Gastrocnemius medialis (tissue), 4 donors: ENCODE data around the gene ZNF112.

Experiments used
- POLR2A ChIP-seq, 2 donors: fragments of 450-650 bp; IDR thresholded peaks; one replicate each; pipeline ENCODE4 v1.6.1; 2017; ENCODE audit warnings: antibody characterized with exemption in 2 of 2, mild to moderate bottlenecking in 2 of 2, moderate library complexity in 2 of 2
- TF ChIP-seq, protein P1 (sequence below), 5 experiments: fragments of 450-650 bp in 3 of 5; fragments of 200-600 bp in 2 of 5; sonication (generic) in 2 of 5; IDR thresholded peaks in 4 of 5; conservative IDR thresholded peaks in 1 of 5; 1 replicate in 4 of 5; 2 replicates in 1 of 5; pipeline ENCODE4 v1.5.1; 2016 to 2019; ENCODE audit warnings: antibody characterized with exemption in 5 of 5, mild to moderate bottlenecking in 3 of 5, moderate library complexity in 3 of 5

GRCh38 chr19:44277331-44277730 lies 79.1 kb downstream of the ZNF112 start:
- TF ChIP-seq, protein P1, sequence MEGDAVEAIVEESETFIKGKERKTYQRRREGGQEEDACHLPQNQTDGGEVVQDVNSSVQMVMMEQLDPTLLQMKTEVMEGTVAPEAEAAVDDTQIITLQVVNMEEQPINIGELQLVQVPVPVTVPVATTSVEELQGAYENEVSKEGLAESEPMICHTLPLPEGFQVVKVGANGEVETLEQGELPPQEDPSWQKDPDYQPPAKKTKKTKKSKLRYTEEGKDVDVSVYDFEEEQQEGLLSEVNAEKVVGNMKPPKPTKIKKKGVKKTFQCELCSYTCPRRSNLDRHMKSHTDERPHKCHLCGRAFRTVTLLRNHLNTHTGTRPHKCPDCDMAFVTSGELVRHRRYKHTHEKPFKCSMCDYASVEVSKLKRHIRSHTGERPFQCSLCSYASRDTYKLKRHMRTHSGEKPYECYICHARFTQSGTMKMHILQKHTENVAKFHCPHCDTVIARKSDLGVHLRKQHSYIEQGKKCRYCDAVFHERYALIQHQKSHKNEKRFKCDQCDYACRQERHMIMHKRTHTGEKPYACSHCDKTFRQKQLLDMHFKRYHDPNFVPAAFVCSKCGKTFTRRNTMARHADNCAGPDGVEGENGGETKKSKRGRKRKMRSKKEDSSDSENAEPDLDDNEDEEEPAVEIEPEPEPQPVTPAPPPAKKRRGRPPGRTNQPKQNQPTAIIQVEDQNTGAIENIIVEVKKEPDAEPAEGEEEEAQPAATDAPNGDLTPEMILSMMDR (IDR thresholded peaks at IDR 0.05 in 4 of 5, conservative IDR thresholded peaks at IDR 0.05 in 1 of 5) = no peak
- TF ChIP-seq POLR2A (IDR thresholded peaks at IDR 0.05) = no peak
